HL-60 (cell line): Measurements from ENCODE around the gene RAB39A.

Experiments
- DNase-seq, 2 experiments: peaks; one replicate each; pipeline ENCODE4 v3.0.0-alpha.2; 2010 to 2020; ENCODE audit warnings: low read depth in 1 of 2, low spot score in 1 of 2
- H3K27ac ChIP-seq: fragments of 250-450 bp; sonication (Bioruptor Pico); replicated peaks from 2 replicates; pipeline ENCODE4 v1.5.1; 2020; ENCODE audit warnings: mild to moderate bottlenecking, moderate library complexity
- H3K27me3 ChIP-seq: fragments of 250-450 bp; sonication (Bioruptor Pico); 2 replicates; pipeline ENCODE4 v1.5.1; 2021; ENCODE audit warnings: mild to moderate bottlenecking, moderate library complexity; ENCODE audit not compliant: insufficient read depth, poor library complexity, severe bottlenecking
- H3K4me3 ChIP-seq: replicated peaks from 2 replicates; pipeline ENCODE4 v1.5.1; 2011; ENCODE audit warnings: mild to moderate bottlenecking, control low read depth, low read length; ENCODE audit not compliant: insufficient read depth
- GABPA ChIP-seq: IDR thresholded peaks from 2 replicates; pipeline ENCODE4 v1.6.1; 2012; ENCODE audit warnings: low read depth
- POLR2AphosphoS5 ChIP-seq: IDR thresholded peaks from 2 replicates; pipeline ENCODE4 v1.6.1; 2012; ENCODE audit warnings: low read depth
- SPI1 ChIP-seq: IDR thresholded peaks from 2 replicates; pipeline ENCODE4 v1.6.1; 2012; ENCODE audit warnings: low read depth, mild to moderate bottlenecking, borderline replicate concordance
- TF ChIP-seq, protein P1 (sequence below): IDR thresholded peaks from 2 replicates; pipeline ENCODE4 v1.6.1; 2012; ENCODE audit warnings: low read depth; ENCODE audit not compliant: insufficient replicate concordance
- TF ChIP-seq, protein P2 (sequence below): IDR thresholded peaks from one replicate; pipeline ENCODE4 v1.5.1; 2011; ENCODE audit warnings: low read length, control low read depth, inconsistent platforms; ENCODE audit not compliant: insufficient read depth

The RAB39A gene

GRCh38 chr11:108009497-108010370, 81.5 kb downstream of the RAB39A start:
- Histone ChIP-seq H3K27me3 (no peaks in the 10 kb centered on the region), H3K27ac (peak overlapping the region; percentile 98), H3K4me3 (peak overlapping the region; percentile 91)
- TF ChIP-seq, protein P1, sequence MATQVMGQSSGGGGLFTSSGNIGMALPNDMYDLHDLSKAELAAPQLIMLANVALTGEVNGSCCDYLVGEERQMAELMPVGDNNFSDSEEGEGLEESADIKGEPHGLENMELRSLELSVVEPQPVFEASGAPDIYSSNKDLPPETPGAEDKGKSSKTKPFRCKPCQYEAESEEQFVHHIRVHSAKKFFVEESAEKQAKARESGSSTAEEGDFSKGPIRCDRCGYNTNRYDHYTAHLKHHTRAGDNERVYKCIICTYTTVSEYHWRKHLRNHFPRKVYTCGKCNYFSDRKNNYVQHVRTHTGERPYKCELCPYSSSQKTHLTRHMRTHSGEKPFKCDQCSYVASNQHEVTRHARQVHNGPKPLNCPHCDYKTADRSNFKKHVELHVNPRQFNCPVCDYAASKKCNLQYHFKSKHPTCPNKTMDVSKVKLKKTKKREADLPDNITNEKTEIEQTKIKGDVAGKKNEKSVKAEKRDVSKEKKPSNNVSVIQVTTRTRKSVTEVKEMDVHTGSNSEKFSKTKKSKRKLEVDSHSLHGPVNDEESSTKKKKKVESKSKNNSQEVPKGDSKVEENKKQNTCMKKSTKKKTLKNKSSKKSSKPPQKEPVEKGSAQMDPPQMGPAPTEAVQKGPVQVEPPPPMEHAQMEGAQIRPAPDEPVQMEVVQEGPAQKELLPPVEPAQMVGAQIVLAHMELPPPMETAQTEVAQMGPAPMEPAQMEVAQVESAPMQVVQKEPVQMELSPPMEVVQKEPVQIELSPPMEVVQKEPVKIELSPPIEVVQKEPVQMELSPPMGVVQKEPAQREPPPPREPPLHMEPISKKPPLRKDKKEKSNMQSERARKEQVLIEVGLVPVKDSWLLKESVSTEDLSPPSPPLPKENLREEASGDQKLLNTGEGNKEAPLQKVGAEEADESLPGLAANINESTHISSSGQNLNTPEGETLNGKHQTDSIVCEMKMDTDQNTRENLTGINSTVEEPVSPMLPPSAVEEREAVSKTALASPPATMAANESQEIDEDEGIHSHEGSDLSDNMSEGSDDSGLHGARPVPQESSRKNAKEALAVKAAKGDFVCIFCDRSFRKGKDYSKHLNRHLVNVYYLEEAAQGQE, result no peak
- TF ChIP-seq GABPA (no peak), POLR2AphosphoS5 (no peak), SPI1 (no peak)
- TF ChIP-seq, protein P2, sequence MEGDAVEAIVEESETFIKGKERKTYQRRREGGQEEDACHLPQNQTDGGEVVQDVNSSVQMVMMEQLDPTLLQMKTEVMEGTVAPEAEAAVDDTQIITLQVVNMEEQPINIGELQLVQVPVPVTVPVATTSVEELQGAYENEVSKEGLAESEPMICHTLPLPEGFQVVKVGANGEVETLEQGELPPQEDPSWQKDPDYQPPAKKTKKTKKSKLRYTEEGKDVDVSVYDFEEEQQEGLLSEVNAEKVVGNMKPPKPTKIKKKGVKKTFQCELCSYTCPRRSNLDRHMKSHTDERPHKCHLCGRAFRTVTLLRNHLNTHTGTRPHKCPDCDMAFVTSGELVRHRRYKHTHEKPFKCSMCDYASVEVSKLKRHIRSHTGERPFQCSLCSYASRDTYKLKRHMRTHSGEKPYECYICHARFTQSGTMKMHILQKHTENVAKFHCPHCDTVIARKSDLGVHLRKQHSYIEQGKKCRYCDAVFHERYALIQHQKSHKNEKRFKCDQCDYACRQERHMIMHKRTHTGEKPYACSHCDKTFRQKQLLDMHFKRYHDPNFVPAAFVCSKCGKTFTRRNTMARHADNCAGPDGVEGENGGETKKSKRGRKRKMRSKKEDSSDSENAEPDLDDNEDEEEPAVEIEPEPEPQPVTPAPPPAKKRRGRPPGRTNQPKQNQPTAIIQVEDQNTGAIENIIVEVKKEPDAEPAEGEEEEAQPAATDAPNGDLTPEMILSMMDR, result no peak
- peak in 1 of 2 experiments; percentile 21 for DNase-seq

DNA sequence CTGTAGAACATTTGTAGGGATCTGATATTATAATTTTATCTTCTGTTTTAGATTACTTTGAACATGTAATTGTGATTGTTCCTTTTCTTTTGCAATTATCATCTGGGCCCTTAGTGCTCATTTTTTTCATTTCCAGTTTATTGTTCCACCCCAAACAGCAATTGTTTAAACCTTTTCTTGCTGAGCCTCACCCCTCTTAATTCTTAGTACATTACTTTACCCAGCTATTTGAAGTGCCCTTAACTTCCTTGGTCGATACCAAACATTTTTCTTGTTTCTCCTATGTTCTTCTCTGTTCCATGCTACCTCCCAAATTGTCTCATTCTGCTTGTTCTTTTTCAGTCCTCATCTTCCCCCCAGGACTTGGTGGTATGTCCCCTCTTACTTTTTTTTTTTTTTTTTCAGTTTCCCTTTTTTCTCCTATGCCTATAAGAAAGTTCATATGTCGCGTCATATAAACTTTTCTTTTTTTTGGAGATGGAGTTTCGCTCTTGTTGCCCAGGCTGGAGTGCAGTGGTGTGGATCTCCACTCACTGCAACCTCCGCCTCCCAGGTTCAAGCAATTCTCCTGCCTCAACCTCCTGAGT, 84.0 kb downstream of the RAB39A start:
- Histone ChIP-seq H3K4me3 (no peak overlapping the region), H3K27me3 (no peaks in the 10 kb centered on the region), H3K27ac (no peak overlapping the region)
- TF ChIP-seq, protein P2, result no peak
- TF ChIP-seq POLR2AphosphoS5 (no peak), GABPA (no peak)
- TF ChIP-seq, protein P1, result no peak
- no peak for DNase-seq
